Measurements from ENCODE around the gene RAD51B.
"Not testable (repeated sequence)": the region's sequence is repeated elsewhere in the genome, so short reads cannot be mapped to it uniquely, and the experiment has no call there.

RAD51B gene

DNA sequence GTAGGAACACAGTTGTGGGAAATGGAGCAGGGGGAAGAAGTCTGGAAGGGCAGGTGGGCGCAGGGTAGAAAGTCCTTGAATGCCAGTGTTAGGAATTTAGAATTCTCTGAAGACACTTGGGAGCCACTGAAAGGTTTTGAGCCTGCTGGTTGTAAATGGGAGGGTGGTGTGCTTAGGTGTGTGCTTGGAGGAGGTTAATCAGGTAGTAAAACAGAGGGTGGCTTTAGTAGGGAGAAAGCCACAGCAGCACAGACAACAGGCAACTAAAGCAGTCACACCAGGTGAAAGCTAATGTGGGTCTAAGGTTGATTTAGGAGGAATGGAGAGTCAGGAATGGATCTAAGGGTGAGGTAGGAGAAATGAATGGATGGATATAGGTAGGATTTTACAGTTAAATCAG, 588.2 kb downstream of the RAD51B start:
- DNase-seq (ENCODE audit: low read depth): no peak

DNA sequence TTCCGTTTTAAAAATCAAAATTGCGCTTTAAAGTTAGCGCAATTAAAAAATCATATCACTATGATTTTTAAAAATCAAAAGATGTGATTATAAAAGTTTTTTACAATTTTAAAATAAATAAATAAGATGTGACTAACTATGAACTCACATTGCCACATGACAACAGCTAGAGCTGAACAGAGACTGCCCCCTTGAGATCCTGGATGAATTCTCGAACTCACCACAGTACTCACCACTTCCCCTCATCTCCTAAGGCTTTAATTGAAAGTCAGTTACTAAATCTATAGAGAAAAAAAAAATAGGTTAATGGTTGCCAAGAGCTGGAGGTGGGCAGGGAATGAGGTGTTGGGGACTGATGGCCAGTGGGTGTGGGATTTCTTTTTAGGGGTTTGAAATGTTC, 589.1 kb downstream of the RAD51B start:
- DNase-seq (ENCODE audit: low read depth): peak; percentile 80

DNA sequence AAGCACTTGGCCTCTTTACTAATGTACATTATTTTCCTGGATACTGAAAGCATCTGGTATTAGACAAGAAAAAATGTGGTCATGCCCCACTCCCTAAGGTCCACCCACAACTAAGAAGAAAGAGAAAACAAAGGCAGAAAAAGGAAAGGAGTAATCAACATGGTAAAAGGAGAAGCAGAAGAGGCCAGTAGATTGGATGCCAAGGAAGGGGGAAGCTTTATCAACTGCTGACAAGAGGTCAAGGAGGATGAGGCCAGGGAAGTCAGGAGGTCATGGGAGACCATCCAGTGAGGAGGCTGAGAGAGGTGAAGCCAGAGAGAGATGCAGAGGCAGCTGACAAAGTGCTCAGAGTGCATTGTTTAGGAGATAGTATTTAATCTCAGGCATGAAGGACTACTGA, 589.8 kb downstream of the RAD51B start:
- peak; percentile 38 for DNase-seq (ENCODE audit: low read depth)

DNA sequence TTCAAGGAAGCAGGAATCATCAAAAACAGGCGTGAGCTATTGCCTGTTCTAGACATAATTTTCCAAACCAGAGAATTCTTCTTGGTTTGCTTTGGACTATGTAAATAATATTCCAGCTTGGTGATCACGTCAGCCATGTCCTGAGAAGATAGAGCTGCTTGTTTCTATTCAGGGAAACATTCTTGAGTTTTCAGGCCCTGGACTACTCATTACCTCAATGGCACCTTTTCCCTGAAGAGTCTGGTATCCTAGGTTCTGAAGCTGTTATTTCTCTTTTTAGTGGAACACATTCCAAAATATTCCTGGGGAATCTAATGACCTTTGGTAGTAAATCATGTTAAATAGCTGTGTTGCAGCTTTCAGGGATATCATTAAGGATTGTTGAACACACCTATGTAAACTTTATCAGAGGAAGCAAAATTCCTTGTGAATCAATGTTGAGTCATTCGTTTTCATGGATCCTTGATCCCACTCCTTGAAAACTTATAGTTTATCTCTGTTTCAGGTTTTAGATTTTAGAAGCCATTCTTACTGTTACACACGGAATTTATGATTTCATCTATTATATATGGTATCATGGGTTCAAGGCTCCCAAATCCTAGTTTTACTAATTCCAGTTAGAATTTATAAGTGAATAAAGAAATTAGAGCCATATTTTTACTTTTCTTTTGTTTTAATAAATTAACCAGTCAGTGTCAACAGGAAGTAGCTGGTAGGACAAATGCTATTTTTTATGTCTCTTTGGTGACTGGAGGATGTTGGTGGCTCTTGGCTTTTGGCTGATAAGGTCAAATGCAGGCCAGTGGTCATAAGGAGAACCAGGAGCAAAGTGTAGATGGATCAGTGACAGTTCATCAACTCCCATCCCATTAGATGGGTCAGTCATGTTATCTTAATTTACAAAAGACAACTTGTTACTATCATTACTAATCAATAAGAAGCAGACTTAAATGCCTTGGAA, 593.2 kb downstream of the RAD51B start:
- DNase-seq (ENCODE audit: low read depth): no peak

DNA sequence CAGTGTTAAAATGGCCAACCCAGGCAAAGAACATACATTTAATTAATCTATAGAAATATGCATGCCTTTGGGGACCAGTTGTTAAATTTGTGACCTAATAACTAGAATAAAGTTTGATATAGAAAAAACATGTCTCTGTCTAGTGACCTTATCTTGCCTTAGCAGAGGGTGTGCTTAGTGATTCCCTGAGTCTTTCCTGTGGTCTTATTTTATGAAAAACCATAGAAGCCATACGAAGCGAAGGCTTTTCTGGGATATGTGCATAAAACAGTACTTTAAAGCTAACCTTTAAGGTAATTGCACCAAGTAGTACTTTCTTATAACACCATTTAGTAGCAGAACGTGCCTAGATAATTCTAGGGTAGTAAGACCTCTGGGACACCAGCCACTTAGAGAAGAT, 593.9 kb downstream of the RAD51B start:
- DNase-seq (ENCODE audit: low read depth): no peak

DNA sequence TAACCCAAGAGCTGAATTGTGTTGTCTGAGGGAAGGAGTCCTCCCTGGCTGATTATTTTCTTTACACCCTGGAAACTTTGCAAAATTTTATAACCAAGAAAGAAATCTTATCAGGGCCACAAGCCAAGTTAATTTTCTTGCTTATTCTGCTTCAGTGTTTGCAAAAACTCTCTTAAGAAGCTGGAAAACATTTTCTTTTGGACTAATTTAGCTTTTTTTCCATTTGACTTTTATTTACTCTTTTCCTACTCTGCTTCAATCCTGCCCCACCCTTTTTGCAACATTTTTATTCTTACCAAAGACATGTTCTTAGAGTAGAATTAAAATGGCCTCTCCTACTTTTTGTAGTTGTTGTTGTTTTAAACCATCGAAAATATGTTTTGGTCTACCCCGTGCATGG, 594.5 kb downstream of the RAD51B start:
- no peak for DNase-seq (ENCODE audit: low read depth)

DNA sequence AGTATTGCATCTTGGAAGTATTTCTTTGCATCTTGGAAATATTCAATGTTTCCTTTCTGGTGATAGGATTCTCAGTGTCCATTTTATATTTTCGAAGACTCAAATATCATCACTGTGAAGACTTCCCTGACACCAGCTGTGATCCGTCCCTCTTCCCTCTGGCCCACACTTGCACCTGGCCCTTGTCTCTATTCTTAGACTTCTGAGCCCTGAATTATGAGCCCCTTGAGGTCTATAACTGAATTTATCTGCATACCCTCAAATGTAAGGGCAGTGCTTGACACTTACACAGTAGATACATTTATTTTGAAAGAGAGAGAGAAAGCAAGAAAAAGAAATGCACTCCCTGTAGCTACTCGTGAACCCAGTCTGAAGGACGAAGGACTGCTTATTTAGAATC, 596.6 kb downstream of the RAD51B start:
- no peak for DNase-seq (ENCODE audit: low read depth)

DNA sequence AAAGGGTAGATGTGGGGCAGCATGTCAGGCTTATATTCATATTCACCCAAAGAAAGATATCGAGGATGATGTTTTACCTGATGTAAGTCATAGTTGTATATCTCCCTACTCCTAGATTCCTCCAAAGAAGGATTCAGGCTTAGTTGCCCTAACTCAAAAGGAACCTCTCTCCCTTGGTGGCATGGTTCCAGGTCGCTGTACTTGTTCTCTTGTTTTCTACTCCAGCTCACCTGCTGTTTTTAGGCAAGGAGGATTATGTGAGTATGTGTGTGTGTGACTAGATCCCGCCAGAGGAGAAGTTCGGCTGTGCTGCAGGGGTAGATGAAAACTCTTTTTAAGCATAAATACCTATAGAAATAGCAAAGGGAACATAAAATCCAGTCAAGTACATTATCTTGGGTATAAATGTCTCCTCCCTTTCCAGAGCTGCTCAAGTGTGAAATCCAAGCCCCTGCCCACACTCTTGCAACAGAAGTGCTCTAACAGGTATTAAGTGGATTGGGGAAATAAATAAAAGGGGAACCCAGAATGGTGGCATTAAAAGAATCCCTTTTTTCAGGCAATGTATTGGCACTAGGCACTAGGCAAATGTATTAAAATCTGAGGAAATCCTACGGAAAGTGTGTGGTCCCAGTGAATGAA, 597.6 kb downstream of the RAD51B start:
- DNase-seq (ENCODE audit: low read depth): no peak

DNA sequence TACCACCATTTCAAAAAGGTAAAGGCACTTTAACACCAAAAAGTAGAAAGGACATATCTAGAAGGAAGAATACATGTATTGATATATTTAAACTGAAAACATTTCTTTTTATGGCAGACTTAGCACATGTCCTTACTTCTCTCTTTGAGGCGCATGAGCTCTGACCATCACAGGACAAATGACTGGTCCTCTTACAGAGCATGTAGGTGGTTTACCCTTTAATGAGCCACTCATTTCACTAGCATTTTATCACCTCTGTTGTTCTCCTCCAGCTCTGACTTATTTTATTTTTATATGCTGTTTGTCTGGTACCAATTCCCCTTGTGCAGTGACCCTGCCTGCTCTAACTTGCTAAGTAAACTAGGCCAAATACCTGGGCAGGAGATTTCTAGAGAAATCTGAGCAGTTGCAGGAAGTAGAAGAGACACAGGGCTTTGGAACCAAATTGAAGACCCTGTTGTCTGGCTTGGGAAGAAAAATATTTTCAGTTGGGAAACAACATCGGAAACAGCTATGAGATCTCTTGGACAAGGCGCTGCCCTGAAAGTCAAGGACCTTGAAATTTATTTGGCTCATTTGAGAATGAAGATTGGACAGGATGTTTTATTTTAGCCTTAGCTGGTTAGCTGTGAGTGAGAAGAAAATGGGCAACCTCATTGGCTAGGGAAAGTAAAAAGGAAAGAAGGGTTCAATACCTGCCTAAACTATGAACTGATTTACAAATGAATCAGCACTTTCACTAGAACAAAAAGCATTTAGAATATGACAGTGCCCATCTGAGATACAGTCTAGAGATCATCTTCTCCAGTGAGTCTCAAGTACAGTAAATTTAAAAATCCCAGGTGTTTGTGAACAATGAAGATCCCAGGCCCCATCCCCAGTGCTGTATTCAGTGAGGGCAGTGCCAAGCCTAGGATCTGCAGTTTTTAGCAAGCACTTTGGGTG, 598.9 kb downstream of the RAD51B start:
- DNase-seq (ENCODE audit: low read depth): no peak

DNA sequence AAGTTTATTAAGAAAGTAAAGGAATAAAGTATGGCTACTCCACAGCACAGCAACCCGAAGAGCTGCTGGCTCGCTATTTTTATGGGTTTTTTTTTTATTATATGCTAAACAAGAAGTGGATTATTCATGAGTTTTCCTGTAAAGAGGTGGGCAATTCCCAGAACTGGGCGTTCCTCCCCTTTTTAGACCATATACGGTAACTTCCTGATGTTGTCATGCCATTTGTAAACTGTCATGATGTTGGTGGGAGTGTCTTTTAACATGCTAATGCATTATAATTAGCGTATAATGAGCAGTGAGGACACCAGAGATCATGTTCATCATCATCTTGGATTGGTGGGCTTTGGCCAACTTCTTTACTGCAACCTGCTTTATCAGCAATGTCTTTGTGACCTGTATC, 600.8 kb downstream of the RAD51B start:
- no peak for DNase-seq (ENCODE audit: low read depth)

DNA sequence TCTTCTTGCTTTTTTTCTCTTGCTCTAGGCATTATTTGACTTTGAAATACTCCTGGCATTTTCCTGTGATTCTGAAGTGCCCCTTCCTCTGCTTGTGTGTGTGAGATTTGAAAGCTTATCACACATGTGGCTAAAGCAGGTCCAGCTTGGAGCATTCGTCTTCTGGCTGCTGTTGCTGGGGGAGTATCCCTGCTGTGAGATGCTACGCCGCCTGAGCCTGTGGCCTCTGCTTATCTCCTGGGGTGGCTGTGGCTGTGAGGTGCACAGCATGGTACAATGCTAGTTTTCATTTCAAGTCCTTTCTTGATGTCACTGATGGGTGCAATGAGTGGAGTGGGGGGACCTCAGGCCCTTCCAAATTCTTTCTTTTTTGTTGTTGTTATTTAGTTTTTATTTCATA, 601.5 kb downstream of the RAD51B start:
- DNase-seq (ENCODE audit: low read depth): no peak

DNA sequence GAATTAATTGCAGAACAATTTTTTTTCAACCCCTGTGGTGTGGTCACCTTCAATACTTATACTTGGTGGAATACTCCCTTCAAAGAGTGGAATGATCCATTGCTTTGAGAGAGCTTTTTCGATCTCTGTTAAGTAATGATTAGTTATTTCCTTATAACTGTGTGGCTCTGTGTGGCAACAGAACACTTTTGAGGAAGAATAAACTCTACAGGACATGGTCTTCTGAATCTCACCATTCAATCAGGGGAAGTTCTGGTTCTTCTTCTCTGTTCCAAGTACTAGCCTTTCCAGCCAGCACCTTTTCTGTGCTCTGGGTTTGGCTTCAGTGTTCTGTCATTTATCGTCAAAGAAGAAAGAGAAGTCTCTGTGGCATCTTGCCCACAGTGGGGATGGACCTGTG, 604.1 kb downstream of the RAD51B start:
- DNase-seq (ENCODE audit: low read depth): no peak

DNA sequence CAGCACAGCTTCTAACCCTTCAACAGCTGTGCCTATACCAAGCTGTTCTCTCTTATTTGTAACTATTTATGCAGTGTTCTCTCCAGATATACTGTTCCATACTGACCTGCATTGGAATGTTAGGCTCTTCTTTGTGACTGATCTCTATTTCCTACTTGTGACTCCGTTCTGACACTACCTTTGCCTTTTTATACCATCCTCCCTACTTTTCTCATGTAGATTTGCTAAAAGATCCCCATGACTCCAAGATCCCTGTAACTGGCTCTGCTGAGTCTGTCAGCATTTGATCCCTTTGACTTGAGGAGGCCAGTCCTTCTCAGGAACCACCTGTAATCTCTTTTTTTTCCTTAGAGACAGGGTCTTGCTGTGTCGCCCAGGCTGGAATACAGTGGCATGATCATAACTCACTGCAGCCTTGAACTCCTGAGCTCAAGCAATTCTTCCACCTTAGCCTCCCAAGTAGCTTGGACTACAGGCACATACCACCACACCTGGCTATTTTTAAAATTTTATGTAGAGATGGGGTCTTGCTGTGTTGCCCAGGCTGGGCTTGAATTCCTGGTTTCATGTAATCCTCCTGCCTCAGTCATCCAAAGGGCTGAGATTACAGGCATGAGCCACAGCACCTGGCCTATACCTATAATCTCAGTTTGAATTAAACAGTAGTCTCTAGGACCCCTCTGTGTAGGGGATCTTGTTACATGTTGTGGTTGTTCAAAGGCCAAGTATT, 605.0 kb downstream of the RAD51B start:
- no peak for DNase-seq (ENCODE audit: low read depth)

DNA sequence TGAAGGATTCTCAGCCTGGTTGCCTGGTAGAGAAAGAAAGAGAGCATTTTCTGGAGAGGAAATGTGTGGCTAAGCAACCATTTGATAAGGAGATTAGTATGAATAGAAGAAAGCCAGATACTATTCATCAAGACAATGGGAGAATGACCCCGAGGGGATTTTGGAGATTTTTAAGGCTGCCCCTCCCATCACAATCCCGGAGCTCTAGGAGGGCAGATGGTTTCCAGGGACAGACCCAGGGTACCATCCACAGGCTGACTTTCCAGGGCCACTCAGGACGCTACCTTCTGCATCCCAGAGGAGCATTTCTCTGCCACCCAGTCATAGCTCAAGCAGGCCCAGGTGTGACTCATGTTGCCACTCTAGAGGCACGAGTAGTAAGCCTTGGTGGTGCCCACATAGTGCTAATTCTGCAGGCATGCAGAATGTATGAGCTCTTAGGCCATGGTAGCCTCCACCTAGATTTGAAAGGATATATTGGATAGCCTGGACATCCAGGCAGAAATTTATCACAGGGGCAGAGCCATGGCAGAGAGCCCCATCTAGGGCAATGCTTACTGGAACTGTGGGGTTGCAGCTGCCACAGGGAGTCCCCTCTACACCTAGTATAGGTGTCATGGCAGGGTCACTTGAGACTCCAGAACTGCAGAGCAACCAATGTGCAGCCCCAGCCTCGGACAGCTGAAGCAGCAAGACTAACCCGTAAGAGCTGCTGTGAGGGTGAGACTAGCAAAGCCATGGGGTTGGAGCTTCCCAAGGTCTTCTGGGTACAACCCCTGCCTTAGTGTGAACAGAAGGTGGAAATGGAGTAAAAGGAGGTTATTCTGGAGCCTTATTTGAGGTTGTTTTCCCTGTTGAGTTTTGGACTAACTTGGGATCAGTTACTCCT, 607.3 kb downstream of the RAD51B start:
- no peak for DNase-seq (ENCODE audit: low read depth)

DNA sequence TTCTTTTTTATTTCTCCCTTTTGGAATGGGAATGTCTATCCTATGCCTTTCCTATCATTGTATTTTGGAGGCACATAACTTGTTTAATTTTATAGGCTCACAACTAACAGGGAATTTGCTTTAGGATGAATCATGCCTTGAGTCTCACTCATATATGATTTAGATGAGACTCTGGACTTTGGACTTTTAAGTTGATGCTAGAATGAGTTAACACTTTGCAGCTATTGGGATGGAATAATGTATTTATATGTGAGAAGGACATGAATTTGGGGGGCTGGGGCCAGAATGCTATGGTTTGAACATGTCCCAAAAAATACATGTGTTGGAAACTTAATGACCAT, 607.9 kb downstream of the RAD51B start:
- DNase-seq (ENCODE audit: low read depth): no peak

DNA sequence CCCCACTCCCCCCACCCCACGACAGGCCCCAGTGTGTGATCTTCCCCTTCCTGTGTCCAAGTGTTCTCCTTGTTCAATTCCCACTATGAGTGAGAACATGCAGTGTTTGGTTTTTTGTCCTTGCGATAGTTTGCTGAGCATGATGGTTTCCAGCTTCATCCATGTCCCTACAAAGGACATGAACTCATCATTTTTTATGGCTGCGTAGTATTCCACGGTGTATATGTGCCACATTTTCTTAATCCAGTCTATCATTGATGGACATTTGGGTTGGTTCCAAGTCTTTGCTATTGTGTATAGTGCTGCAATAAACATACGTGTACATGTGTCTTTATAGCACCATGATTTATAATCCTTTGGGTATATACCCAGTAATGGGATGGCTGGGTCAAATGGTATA, 609.3 kb downstream of the RAD51B start:
- DNase-seq (ENCODE audit: low read depth): not testable (repeated sequence)

DNA sequence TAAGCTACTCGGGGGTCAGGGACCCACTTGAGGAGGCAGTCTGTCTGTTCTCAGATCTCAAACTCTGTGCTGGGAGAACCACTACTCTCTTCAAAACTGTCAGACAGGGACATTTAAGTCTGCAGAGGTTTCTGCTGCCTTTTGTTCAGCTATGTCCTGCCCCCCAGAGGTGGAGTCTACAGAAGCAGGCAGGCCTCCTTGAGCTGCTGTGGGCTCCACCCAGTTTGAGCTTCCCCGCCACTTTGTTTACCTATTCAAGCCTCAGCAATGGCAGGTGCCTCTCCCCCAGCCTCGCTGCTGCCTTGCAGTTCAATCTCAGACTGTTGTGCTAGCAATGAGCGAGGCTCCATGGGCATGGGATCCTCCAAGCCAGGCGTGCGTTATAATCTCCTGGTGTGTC, 614.6 kb downstream of the RAD51B start:
- DNase-seq (ENCODE audit: low read depth): not testable (repeated sequence)

DNA sequence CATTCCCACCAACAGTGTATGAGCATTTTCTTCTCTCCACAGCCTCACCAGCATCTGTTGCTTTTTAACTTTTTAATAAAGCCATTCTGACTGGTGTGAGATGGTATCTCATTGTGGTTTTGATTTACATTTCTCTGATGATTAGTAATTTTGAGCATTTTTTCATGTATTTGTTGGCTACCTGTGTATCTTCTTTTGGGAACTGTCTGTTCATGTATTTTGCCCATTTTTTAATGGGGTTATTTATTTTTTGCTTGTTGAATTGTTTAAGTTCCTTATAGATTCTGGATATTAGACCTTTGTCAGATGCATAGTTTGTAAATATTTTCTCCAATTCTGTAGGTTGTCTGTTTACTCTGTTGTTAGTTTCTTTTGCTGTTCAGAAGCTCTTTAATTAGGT, 616.1 kb downstream of the RAD51B start:
- not testable (repeated sequence) for DNase-seq (ENCODE audit: low read depth)

DNA sequence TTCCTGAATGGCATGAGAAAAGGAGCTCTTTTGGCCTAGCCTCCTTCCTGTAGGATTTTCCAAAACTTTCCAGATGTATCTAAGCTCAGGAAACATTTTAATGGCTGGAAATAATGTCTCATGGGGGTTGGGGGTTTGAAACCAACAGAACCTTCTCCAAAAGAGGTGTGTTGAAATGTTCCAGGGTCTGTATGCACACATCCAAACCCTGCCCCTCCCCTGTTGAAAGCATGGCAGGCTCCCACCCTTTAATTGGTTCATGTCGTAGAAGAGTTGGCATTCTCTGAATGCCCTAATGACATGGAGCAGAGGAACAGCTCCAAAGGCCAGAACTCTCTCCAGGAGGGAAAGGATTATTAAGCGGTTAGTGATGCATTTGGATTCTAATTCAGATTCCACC, 620.1 kb downstream of the RAD51B start:
- no peak for DNase-seq (ENCODE audit: low read depth)

DNA sequence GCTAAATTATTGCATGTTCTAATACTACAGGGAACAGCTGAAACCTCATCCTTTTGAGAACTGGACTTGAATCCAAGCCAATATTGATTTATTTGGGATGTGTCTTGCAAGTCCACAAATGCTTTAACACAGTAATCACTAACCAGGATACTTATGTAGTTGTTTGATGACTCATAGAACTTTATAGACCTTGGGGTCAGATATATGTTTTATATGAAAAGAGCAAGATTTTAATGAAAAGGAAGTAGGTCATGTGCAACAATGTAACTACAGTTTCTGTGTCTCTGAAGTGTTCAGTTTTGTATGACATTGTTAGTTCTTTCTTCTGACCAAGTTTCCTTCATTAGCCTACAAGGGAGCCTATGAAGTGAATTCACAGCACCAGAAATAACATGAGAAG, 621.2 kb downstream of the RAD51B start:
- DNase-seq (ENCODE audit: low read depth): no peak

DNA sequence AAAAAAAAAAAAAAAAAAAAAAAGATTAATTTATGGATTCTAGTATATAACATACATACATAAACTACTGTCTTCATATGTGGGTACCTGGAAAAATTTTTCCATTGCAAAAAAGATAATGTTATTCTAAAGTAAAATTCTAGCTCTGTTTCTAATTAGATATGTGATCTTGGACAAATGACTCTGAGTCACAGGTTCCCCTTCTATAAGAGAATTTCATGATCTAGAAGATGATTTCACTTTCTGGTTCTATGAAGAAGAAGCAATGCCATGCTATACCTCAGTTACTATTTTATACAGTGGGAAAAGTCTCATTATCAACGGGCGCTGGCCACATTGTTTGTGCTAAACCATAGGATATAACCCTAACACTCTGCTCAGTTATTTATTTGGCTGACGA, 622.0 kb downstream of the RAD51B start:
- no peak for DNase-seq (ENCODE audit: low read depth)

Data from iris pigment epithelial cell (primary cell).